Stimulated activated CD8-positive, alpha-beta memory T cell treated with anti-CD3 and anti-CD28 coated beads, Interleukin-15, amount 100 ng/mL, for 48 hours (primary cell): ENCODE measurements around the gene SLC4A1.

Experiments
- DNase-seq, 2 donors: peaks; one replicate each; pipeline ENCODE4 v3.0.0-alpha.2; 2020; ENCODE audit warnings: low read depth in 2 of 2

The SLC4A1 gene

DNA sequence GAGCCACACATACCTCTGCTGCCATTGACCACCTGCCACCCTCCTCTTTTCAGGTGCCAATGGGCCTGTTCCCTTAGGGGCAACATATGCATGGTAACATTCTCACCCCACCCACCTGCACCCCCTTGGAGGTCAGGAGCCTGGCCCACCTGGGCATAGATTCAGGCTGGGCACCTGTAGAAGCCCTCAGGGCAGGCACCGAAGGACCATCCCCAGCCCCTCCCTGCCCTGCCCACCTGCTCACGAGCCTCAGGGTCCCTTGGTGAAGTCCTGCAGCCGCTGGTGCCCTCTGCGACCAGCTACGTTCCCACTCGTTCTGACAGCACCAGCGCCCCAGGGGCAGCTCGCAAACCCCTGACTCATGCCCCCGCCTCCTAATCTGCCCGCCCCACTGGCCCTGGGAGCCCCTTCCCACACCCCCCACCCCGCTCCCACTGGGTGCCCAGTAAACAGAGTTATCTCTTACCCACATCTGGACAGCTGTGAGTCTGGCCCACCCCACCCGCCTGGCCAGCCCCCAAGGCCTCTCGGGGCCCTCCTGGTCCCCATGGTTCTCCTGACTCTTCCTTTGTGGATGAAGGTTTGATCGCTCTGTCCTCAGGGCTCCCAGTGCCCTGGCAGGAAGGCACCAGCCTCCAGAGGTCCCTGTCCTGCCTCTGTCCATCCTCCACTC lies at the start of gene SLC4A1:
Gene SLC4A1, minus strand, starts transcription at position 318 of the 673 bp plus-strand sequence. CDS start 5,269 bp downstream, outside the sequence.
- no peak for DNase-seq

DNA sequence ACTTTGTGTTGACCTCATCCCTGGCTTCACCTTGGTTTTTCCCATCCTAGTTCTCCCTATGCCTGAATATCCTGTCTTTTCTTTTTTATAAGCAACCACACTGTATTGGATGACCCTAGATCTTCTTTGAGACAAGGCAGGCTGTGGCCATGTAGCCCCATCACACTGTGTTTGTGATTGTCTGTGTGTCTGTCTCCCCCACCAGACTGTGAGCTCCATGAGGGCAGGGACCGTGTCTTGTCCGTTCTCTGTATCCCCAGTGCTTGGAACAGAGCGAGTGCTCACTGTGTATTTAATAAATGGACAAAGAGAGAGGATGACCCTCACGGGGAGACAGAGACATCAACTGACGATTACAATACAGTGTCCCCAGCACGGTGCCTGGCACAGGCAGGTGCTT lies 49.6 kb upstream of the SLC4A1 start:
- no peak for DNase-seq

DNA sequence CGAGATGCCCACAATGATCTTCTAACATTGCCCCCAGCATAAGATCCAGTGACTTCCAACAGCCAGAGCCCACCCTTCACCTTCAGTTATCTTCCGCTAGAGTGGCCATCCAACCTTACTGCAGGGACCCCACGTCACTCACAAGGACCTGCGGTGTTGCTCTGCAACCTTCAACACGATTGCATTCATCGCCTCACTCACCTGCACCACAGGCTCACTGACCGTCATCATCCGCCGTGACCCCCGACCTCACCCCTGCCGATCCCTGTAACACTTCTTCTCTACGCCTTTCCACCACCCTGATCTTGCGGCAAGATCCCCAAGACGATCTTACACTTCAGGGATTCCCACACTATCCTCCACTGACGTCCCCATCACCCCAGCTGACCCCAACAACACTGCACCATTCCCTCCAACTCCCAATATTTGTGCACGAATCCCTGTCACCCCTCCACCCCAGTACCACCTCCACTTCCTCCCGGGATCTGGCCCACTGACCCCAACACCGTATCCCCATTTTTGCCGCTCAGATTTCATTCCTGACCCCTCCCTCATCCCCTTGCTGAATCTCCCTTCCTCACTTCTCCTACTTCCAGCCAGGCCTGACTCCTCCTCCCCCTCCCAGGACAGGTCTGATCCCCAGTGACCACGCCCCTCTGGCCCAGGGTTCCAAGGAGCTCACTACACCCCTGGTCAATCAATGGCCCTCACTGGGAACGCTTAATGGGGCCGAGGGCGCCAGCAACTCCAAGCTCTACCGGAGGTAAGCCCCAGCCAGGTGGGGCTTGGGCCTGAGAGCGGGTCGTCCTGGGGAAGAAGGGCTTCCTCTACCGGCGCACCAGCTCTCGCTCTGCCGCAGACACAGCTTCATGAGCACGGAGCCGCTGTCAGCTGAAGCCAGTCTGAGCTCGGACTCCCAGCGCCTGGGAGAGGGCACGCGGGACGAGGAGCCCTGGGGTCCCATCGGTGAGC lies 48.1 kb upstream of the SLC4A1 start:
- no peak for DNase-seq

DNA sequence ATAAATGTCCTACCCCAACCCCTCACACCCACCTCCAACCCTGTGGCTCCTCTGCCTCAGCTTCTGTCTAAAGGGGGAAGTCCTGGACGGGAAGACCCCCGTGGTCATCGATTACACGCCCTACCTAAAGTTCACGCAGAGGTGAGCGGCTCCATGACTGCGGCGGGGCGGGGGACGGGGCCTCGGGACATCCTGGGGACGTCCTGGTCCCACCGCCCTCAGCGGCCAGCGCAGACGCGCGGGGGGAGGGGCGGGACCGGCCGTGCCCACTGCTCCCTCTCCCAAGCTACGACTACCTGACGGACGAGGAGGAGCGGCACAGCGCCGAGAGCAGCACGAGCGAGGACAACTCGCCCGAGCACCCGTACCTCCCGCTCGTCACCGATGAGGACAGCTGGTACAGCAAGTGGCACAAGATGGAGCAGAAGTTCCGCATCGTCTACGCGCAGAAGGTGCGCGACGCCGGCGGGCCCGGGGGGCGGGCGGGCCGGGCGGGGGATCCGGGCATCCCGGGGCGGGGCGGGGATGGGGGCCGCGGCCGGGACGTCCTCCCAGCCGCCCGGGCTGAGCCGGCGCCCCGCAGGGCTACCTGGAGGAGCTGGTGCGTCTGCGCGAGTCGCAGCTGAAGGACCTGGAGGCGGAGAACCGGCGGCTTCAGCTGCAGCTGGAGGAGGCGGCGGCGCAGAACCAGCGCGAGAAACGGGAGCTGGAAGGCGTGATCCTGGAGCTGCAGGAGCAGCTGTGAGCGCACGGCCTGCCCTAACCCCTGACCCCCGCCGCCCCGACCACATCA lies 47.1 kb upstream of the SLC4A1 start:
- DNase-seq, result peak in 1 of 2 donors; percentile 25

DNA sequence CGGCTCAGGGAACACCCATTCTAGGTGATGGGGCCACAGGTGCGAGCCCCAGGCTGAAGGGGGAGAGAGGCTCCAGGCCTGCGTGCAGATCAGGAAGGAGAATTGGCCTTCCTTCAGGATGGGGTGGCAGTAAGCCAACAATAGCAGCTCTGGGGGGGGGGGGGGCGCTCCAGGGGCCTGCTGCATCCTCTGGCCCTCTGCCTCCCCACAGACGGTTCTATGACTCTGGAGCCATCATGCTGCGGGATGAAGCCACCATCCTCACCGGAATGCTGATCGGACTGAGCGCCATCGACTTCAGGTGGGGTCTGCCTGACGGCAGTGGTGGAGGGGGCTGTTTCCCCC lies 46.6 kb upstream of the SLC4A1 start:
- no peak for DNase-seq

DNA sequence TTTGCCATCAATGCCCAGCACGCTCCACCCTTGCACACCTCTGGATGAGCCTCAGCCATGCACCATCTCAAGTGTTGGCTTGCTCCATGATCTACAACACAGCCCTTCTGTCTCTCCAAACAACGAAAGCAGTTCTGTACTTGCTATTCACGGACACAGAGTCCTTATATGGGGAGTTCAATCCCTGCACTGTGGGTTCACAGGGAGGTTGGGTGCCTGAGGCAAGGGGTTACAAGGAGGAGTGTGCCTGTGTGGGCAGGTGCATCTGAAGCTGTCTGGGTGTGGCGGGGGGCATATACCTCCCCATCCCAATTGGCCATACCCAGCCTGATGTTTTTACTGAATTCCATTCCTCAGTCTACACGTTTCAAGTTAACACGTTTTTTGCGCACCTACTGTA lies 46.1 kb upstream of the SLC4A1 start:
- no peak for DNase-seq

DNA sequence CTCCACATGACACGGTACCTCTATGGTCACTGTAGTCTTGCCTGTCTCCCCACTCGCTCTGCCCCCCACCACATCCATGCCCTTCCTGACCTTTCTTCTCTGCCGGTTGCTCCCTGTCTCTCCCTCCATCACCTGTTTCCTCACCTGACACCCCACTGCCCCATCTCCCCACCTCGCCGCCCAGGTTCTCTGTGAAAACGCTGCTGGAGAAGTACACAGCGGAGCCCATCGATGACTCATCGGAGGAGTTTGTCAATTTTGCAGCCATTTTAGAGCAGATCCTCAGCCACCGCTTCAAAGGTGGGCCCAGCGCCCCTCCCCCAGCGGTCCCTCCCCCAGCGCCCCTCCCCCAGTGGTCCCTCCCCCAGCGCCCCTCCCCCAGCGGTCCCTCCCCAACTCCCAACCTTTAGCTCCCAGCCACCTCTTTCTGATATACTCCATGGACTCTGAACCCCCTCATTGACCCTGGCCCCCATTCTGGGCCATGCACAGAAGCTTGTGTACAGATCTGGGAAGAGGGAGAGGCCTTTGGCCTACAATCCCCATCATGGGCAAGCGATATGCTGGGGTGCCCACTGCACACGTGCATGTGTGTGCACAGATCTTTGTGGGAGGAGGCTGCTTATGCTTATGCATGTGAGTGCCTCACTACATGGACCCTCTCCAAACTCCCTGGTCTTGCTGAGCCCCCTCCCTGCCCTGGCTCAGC lies 44.6 kb upstream of the SLC4A1 start:
- no peak for DNase-seq

DNA sequence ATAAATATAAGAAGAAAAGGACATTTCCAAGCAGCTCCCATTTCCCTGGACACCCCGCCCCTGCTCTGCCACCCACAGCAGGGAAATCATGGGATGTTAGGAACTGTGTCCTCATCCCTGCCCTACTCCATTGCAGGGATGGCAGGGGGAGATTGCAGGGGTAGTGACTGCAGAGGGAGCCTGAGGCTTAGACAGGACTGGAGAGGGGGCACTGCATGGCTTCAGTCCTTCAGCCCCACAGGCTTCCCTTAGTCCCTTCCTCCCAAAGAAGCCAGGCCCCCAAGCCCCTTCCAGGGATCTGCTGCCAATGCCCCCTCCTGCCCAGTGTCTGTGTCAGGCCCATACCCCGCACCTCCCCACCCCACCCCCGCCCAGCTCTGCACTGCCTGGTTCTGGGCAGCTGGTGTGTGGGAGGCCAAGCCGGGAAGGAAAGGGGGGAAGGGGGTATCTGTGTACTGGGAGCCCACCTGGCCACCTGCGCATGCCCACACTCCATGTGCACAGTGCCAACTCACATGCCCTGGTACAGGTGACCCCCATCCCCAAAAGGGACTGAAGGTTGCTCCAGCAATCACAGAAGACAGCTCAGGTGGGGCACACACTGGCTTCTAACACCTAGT lies 43.7 kb upstream of the SLC4A1 start:
- DNase-seq, result no peak

DNA sequence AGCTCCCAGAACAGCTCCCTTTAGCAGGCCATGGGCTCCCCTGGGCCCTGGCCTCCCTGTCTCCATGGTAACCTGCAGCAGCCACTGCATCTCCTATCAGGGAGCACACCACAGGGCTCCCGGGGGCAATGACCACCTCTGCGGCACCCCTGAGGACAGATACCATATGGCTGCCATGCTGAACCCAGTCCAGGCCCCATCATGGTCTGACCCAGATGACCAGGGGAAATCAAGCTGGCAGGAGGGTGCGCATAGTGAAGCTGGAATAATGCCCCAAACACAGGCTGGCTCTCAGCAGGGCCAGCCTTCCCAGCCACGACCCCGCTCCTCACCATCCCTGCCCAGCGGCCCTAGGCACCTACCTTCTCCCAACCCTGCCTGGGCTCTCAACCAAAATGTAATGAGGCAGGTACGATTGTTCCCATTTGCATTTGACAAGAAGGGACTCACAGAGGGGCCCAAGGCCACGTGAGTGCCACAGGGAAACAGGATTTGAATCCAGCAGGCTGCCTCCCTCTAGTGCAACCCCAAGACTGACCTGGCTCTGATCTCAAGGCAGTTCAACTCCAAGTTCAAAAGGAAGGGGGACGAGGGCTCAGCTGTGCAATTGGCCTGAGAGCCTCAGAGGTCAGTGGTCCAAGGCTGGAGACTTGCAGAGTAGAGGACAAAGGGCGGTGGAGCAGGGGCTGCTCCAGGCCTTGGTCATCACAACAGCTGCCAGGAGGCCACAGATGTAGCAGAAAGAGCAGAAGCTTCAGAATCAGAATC lies 42.9 kb upstream of the SLC4A1 start:
- no peak for DNase-seq

DNA sequence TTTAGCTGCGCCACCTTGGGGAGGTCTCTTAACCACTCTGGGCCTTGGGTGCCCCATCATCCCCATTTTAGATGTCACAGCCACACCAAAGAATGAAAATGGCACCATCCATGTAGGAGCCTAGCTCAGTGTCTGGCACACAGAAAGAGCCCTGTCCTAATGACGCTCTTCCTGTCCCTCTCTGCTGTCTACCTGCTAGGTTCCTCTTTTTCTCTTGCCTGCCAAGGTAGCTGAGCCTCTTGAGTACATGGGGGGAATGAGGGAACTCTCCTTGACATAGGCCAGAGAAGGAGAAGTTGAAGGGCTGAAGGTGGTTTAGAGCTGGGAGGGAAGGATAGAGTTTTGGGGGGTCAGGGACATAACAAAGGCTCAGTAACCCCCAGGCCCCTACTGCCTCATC lies 42.3 kb upstream of the SLC4A1 start:
- DNase-seq, result no peak

DNA sequence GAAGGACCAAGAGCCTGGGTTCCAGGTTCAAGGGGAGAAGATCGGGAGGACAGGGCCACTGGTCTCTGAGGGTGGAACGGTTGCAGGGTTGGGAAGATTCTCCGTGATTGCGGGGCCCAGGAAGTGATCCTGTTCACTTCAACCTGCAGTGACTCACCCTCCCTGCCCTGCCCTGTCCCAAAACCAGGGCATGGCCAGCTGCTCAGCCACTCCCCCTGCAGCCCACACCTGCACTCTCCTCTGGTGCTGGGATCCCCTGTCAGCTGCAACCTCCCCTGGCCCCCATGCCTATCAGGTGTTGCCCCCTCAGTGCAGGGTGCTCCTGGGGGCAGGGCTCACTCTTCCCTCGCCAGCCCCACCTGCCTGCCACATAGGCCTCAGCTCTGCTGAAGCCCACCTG lies 41.5 kb upstream of the SLC4A1 start:
- no peak for DNase-seq

DNA sequence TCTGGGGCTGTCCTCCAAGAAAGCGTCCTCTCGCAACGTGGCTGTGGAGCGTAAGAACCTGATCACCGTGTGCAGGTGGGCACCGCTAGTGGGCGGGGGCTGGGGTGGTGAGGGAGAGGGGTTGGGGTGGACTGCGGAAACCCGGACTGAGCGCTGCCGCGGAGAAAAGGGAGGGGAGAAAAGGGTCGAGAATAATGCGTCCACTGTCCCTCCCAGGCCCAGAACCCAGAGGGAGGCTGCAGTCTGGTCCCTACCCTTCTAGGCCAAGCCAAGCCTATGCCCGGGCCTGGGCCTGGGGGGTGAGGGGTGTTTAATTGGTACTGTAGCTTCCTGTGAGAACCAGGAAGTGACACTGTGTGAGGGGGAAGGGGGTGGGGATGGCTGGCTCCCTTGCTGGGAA lies 40.9 kb upstream of the SLC4A1 start:
- DNase-seq, result no peak

DNA sequence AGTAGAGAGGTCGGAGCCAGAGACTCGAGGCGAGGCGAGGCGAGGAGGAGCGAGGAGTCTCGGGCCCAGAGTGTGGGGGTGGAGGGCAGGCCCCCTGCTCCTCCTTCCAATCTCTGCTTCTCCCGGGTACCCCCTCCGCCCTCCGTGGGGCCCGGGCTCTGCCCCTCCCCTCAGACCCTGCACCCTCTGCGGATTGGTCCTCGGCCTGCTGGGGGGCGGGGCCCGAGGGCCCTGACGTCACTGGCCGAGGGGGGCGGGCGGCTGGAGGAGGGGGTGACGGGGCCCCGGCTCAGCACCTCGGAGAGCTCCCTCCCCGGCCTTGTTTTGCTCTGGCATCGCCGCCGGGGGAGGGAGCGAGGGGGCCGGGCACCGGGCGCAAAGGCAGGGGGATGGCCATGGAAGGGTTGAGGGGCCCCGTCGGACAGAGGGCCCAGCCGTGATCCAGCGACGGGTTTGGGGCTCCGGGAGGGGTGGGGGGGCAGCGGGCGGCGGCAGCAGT lies 40.4 kb upstream of the SLC4A1 start, which contains the start of gene RUNDC3A:
Gene RUNDC3A, plus strand, starts transcription at position 282 of the 499 bp plus-strand sequence. CDS start 232 bp downstream, outside the sequence.
- peak; percentile 71 to 73 for DNase-seq

DNA sequence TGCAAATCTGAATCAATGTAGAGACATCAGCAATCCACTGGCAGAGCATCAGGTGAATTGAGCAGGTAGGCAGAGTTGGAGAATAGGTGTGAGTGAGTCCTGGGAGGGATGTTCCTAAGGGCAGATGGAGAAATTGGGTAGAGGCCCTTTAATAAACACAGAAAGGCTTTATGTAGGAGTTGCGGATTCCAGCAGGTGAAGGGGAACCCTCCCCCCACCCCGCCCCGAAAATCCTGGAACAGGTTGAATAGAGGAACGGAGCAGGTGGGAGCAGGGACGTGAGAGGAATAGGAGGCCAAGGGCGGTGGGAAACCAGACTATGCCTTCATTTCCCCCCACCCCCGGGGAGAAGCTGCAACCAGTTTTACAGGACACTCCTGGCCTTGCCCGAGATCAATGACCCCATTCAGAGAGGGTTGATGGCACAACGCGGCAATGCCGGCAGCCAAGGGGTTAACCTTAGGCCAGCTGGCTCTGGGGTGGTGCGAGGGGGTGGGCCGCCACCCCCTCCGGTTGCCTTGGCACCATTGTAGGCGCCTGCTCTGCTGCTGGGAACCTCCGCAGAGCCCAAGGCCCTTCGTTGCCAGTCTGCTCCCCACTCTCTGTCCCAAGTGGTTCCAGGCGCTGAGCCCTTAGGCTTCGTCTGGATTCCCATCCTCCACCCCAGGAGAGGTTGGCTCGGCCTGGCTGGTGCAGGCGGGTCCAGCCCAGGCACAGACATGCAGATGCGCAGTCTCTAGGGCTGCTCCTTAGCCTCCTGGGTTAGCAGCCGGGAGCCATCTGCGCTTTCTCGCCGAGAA lies 39.7 kb upstream of the SLC4A1 start:
- no peak for DNase-seq

DNA sequence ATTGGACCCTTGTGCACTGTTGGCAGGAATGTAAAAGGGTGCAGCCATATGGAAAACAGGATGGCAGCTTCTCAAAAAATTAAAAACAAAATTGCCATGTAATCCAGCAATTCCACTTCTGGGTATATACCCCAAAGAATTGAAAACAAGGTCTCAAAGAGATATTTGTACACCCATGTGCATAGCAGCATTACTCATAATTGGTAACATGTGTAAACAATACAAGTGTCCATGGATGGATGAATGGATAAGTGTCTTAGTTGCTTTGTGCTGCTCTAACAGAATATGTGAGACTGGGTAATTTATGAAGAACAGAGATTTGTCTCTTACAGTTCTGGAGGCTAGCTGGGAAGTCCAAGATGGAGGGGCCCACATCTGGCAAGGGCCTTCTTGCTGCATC lies 36.7 kb upstream of the SLC4A1 start:
- DNase-seq, result no peak

DNA sequence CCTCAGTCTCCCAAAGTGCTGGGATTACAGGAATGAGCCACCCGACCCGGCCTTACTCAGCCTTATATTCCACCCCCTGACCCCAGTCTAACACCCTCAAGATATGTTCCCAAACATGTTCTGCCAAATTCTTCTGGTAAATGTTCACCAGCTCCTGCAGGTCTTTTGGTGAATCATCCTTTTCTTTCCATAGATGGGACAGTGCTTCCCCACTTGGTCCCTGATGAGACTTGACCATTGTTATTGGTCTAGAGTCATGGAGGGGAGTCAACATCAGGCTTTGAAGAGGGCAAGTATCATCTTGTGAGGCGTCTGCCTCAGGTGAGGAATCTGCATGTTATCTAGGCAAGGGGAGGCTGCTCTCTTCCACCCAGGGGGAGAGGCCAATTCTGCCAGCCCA lies 30.0 kb upstream of the SLC4A1 start:
- DNase-seq, result no peak

DNA sequence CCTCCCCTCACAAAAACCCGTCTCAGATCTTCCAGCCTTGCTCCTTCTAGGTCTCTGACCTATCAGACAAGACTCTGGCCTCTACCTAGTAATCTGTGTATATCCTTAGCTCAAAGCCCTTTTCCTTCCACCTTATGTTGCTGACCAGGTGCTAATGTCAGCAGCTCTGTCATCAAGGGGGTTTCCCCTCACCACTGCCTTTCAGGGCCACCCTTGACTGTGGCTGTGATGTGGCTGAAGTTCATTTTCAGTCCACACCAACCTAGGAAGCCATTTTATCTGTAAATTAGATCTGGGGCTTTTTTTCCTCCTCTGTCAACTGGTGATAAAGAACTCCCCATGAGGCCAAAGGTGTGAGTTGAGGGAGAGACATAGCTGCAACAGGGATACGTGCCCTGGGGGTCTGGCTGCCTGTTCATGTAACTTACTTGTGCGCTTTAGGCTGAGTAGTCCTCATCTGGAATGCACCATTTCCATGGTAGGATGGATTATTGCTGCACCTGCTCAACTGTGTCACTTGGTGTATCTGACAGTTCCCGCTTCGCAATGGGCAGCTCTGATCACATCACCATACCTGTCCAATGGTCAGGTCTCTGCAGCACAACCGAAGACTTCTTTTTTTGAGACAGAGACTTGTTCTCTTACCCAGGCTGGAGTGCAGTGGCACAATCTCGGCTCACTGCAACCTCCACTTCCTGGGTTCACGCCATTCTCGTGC lies 25.7 kb upstream of the SLC4A1 start:
- no peak for DNase-seq

DNA sequence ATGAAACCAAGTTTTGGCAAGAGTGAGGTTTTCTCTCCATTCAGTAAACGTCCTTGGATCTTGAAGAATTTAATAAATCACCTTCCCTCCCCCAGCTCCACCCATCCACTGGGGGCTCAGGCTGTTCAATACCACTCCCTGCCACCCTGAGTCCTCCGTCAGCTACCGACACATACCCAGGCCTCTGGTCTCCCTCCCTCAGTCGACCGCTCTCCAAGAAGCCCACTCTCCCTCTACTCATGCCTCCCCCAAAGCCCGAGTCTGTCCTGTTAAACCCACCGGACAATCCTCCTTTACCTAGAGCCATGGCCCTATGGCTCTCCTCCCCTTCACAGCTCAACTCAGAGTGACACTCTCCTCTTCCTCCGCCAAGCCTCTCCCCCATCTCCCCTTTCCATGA lies 19.7 kb upstream of the SLC4A1 start:
- DNase-seq, result no peak

DNA sequence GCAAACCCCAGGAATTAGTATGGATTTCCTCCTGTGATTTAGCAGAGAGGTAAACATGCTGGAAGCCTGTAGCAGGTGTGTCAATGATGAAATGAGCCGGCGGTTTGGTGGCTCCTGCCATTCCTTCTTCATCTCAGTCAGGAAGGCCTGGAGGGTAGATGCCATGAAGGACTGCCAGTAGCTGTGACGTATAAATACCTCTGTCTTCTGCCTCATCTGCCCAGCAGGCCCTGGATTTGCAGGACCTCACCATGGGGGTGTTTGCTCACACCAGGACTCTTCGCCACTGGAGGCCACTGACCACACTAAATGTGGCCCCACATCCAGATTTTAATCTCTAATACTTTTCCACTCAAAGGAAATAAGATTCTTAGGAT lies 16.1 kb upstream of the SLC4A1 start:
- DNase-seq, result no peak
